Raji (cell line): ENCODE results near the gene BCHE.

Experiments
- POLR2A ChIP-seq: IDR thresholded peaks from 2 replicates; pipeline ENCODE4 v1.6.1; 2011; ENCODE audit warnings: low read depth, low read length, control low read depth; ENCODE audit not compliant: insufficient read depth

The BCHE gene

GRCh38 chr3:165786013-165786412, 51.2 kb downstream of the BCHE start:
- TF ChIP-seq POLR2A, result no peak

GRCh38 chr3:165784337-165784736, 52.9 kb downstream of the BCHE start:
- no peak for TF ChIP-seq POLR2A

GRCh38 chr3:165783383-165783782, 53.8 kb downstream of the BCHE start:
- TF ChIP-seq POLR2A, result no peak

GRCh38 chr3:165778891-165779290, 58.3 kb downstream of the BCHE start:
- no peak for TF ChIP-seq POLR2A

GRCh38 chr3:165778456-165778855, 58.8 kb downstream of the BCHE start:
- no peak for TF ChIP-seq POLR2A

GRCh38 chr3:165775824-165776223, 61.4 kb downstream of the BCHE start:
- TF ChIP-seq POLR2A, result no peak

- no peak for TF ChIP-seq POLR2A
Observed at GRCh38 chr3:165770781-165771180, 66.4 kb downstream of the BCHE start.

GRCh38 chr3:165768680-165769079, 68.5 kb downstream of the BCHE start:
- no peak for TF ChIP-seq POLR2A

- no peak for TF ChIP-seq POLR2A
Observed at GRCh38 chr3:165759041-165759440, 78.2 kb downstream of the BCHE start.

GRCh38 chr3:165755571-165755970, 81.7 kb downstream of the BCHE start:
- no peak for TF ChIP-seq POLR2A

- TF ChIP-seq POLR2A, result no peak
Observed at GRCh38 chr3:165754219-165755007, 82.8 kb downstream of the BCHE start.

GRCh38 chr3:165753560-165753959, 83.7 kb downstream of the BCHE start:
- no peak for TF ChIP-seq POLR2A

- no peak for TF ChIP-seq POLR2A
Observed at GRCh38 chr3:165751637-165752036, 85.6 kb downstream of the BCHE start.

GRCh38 chr3:165749821-165750220, 87.4 kb downstream of the BCHE start:
- TF ChIP-seq POLR2A, result no peak

GRCh38 chr3:165749241-165749640, 88.0 kb downstream of the BCHE start:
- TF ChIP-seq POLR2A, result no peak

- no peak for TF ChIP-seq POLR2A
Observed at GRCh38 chr3:165748094-165748493, 89.1 kb downstream of the BCHE start.

- TF ChIP-seq POLR2A, result no peak
Observed at GRCh38 chr3:165746874-165747273, 90.3 kb downstream of the BCHE start.
